ENCODE results near the gene PSMC3.

The PSMC3 gene

GRCh38 chr11:47438721-47439120 is 12.5 kb upstream of the PSMC3 start:
- in situ Hi-C loops (cut with MboI; ENCODE audit: low pct_unique_long_range_greater_than_20kb, low sequenced_read_pairs, unreplicated experiment) = no loop called here
- TF ChIP-seq CTCF (IDR thresholded peaks at IDR 0.05; ENCODE audit: extremely low read depth, insufficient read depth, missing control alignments) = no peak
- DNase-seq (ENCODE audit: low spot score) = no peak

- TF ChIP-seq CTCF (IDR thresholded peaks at IDR 0.05; ENCODE audit: extremely low read depth, insufficient read depth, missing control alignments) = no peak
- no peak for DNase-seq (ENCODE audit: low spot score)
- in situ Hi-C loops (cut with MboI; ENCODE audit: low pct_unique_long_range_greater_than_20kb, low sequenced_read_pairs, unreplicated experiment) = no loop called here
Measured at GRCh38 chr11:47437746-47438418, 11.6 kb upstream of the PSMC3 start.

GRCh38 chr11:47437218-47437745 is 11.0 kb upstream of the PSMC3 start:
- no peak for DNase-seq (ENCODE audit: low spot score)
- in situ Hi-C loops (cut with MboI; ENCODE audit: low pct_unique_long_range_greater_than_20kb, low sequenced_read_pairs, unreplicated experiment) = no loop called here
- TF ChIP-seq CTCF (IDR thresholded peaks at IDR 0.05; ENCODE audit: extremely low read depth, insufficient read depth, missing control alignments) = no peak

GRCh38 chr11:47436726-47437125 is 10.5 kb upstream of the PSMC3 start:
- in situ Hi-C loops (cut with MboI; ENCODE audit: low pct_unique_long_range_greater_than_20kb, low sequenced_read_pairs, unreplicated experiment) = no loop called here
- no peak for TF ChIP-seq CTCF (IDR thresholded peaks at IDR 0.05; ENCODE audit: extremely low read depth, insufficient read depth, missing control alignments)
- no peak for DNase-seq (ENCODE audit: low spot score)

GRCh38 chr11:47435687-47436086 is 9.4 kb upstream of the PSMC3 start:
- no peak for DNase-seq (ENCODE audit: low spot score)
- no peak for TF ChIP-seq CTCF (IDR thresholded peaks at IDR 0.05; ENCODE audit: extremely low read depth, insufficient read depth, missing control alignments)
- in situ Hi-C loops (cut with MboI; ENCODE audit: low pct_unique_long_range_greater_than_20kb, low sequenced_read_pairs, unreplicated experiment) = no loop called here

GRCh38 chr11:47434011-47434786 is 8.0 kb upstream of the PSMC3 start:
- no peak for DNase-seq (ENCODE audit: low spot score)
- no peak for TF ChIP-seq CTCF (IDR thresholded peaks at IDR 0.05; ENCODE audit: extremely low read depth, insufficient read depth, missing control alignments)
- in situ Hi-C loops (cut with MboI; ENCODE audit: low pct_unique_long_range_greater_than_20kb, low sequenced_read_pairs, unreplicated experiment) = no loop called here

Data from GM13977 (cell line).